ENCODE data around the gene ZNF391.

ZNF391 gene

GRCh38 chr6:27406085-27406484, 17.5 kb downstream of the ZNF391 start:
- TF ChIP-seq POLR2AphosphoS5 (IDR thresholded peaks at IDR 0.05; ENCODE audit: low read depth, low read length) (no peak), SIN3A (IDR thresholded peaks at IDR 0.05; ENCODE audit: borderline replicate concordance, insufficient read depth, low read length) (no peak), FOXP2 (optimal IDR thresholded peaks at IDR 0.05; ENCODE audit: borderline replicate concordance, extremely low read depth, extremely low read length, insufficient read depth) (no peak), TAF1 (IDR thresholded peaks at IDR 0.05; ENCODE audit: borderline replicate concordance, insufficient read depth, low read length) (no peak)
- TF ChIP-seq, protein P1, sequence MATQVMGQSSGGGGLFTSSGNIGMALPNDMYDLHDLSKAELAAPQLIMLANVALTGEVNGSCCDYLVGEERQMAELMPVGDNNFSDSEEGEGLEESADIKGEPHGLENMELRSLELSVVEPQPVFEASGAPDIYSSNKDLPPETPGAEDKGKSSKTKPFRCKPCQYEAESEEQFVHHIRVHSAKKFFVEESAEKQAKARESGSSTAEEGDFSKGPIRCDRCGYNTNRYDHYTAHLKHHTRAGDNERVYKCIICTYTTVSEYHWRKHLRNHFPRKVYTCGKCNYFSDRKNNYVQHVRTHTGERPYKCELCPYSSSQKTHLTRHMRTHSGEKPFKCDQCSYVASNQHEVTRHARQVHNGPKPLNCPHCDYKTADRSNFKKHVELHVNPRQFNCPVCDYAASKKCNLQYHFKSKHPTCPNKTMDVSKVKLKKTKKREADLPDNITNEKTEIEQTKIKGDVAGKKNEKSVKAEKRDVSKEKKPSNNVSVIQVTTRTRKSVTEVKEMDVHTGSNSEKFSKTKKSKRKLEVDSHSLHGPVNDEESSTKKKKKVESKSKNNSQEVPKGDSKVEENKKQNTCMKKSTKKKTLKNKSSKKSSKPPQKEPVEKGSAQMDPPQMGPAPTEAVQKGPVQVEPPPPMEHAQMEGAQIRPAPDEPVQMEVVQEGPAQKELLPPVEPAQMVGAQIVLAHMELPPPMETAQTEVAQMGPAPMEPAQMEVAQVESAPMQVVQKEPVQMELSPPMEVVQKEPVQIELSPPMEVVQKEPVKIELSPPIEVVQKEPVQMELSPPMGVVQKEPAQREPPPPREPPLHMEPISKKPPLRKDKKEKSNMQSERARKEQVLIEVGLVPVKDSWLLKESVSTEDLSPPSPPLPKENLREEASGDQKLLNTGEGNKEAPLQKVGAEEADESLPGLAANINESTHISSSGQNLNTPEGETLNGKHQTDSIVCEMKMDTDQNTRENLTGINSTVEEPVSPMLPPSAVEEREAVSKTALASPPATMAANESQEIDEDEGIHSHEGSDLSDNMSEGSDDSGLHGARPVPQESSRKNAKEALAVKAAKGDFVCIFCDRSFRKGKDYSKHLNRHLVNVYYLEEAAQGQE (IDR thresholded peaks at IDR 0.05; ENCODE audit: insufficient read depth in 1 of 2, low read depth in 2 of 2, low read length in 2 of 2), result no peak

DNA sequence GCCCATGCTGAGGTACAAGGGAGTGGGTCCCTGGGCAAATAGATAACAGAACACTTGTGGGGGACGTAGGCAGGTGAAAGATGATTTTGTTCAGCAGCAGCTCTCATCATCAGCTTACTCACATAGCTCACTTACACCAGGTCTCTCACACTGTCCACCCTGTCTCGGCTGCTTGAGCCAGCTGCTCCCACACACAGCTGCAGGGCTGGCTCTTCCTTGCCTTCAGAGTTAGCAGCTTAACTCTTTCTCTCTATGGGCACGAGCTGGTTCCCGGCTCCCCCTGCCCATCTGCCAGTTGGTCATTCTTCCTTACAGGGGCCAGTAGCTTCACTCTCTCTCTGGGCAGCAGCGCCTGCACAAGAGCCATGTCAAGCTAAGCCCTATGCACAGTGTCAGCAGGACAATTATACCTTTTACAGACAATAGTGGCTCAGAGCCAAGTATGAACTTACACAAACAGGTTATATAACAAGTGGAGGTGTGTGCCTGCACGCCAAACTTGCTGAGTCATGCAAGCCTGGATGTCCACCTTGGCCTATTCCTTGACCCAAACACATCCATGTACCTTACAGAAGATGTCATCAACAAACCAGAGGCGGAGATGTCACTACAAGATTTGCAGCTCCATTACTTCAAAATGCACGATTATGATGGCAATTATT, 18.7 kb downstream of the ZNF391 start:
- no peak for TF ChIP-seq SIN3A (IDR thresholded peaks at IDR 0.05; ENCODE audit: borderline replicate concordance, insufficient read depth, low read length)
- TF ChIP-seq, protein P1 (IDR thresholded peaks at IDR 0.05; ENCODE audit: insufficient read depth in 1 of 2, low read depth in 2 of 2, low read length in 2 of 2), result no peak
- no peak for TF ChIP-seq POLR2AphosphoS5 (IDR thresholded peaks at IDR 0.05; ENCODE audit: low read depth, low read length)
- TF ChIP-seq FOXP2 (optimal IDR thresholded peaks at IDR 0.05; ENCODE audit: borderline replicate concordance, extremely low read depth, extremely low read length, insufficient read depth), result no peak
- TF ChIP-seq TAF1 (IDR thresholded peaks at IDR 0.05; ENCODE audit: borderline replicate concordance, insufficient read depth, low read length), result no peak

- TF ChIP-seq SIN3A (IDR thresholded peaks at IDR 0.05; ENCODE audit: borderline replicate concordance, insufficient read depth, low read length) (no peak), FOXP2 (optimal IDR thresholded peaks at IDR 0.05; ENCODE audit: borderline replicate concordance, extremely low read depth, extremely low read length, insufficient read depth) (no peak), TAF1 (IDR thresholded peaks at IDR 0.05; ENCODE audit: borderline replicate concordance, insufficient read depth, low read length) (no peak), POLR2AphosphoS5 (IDR thresholded peaks at IDR 0.05; ENCODE audit: low read depth, low read length) (no peak)
- TF ChIP-seq, protein P1 (IDR thresholded peaks at IDR 0.05; ENCODE audit: insufficient read depth in 1 of 2, low read depth in 2 of 2, low read length in 2 of 2), result no peak
These were observed 25.7 kb downstream of the ZNF391 start for GRCh38 chr6:27414300-27414699.

DNA sequence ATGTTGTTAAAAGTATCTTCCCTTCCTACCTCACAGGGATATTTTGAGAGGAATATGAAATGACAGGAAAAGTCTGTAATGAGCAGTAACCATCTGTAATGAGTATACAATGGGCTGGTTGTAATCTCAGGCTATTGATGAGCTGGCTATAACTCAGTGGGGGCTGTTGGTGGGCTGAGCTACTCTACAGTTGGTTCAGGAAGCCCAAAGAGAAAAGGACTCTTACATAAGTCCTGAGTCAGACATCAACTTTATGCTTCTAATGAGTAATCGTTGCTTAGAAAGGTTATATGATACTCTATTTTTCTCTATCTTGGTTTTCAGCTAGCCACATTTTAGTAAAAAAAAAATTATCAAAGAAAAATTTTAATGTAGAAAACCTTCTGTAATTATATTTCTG, 26.4 kb downstream of the ZNF391 start:
- TF ChIP-seq SIN3A (IDR thresholded peaks at IDR 0.05; ENCODE audit: borderline replicate concordance, insufficient read depth, low read length), result no peak
- no peak for TF ChIP-seq POLR2AphosphoS5 (IDR thresholded peaks at IDR 0.05; ENCODE audit: low read depth, low read length)
- TF ChIP-seq TAF1 (IDR thresholded peaks at IDR 0.05; ENCODE audit: borderline replicate concordance, insufficient read depth, low read length), result no peak
- TF ChIP-seq FOXP2 (optimal IDR thresholded peaks at IDR 0.05; ENCODE audit: borderline replicate concordance, extremely low read depth, extremely low read length, insufficient read depth), result no peak
- TF ChIP-seq, protein P1 (IDR thresholded peaks at IDR 0.05; ENCODE audit: insufficient read depth in 1 of 2, low read depth in 2 of 2, low read length in 2 of 2), result no peak

All from PFSK-1 (cell line).